ENCODE measurements around the gene GTF3C4.
A peak's percentile ranks its signal among the peaks of the same experiment; 100 is the strongest.

Gene GTF3C4

DNA sequence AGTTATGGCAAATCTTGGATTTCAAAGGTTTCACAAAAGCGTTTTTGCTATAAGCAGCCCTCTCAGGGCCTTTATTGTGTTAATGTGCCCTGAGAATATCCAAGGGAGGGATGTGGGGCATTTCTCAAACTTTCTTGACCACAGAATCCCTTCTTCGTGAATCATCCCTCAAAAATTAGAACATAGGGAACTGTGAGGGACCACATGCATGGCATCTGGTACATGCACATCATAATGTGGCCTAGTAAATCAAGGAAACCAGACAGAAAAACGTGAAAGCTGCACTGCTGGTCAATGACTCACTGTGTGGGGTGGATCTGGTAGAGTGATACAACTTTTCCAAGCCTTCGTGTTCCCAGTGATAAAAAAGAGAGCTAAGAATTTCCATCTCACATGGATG is 22.9 kb upstream of the GTF3C4 start:
- no peak for DNase-seq (ENCODE audit: low read depth in 1 of 2, low spot score in 1 of 2)

DNA sequence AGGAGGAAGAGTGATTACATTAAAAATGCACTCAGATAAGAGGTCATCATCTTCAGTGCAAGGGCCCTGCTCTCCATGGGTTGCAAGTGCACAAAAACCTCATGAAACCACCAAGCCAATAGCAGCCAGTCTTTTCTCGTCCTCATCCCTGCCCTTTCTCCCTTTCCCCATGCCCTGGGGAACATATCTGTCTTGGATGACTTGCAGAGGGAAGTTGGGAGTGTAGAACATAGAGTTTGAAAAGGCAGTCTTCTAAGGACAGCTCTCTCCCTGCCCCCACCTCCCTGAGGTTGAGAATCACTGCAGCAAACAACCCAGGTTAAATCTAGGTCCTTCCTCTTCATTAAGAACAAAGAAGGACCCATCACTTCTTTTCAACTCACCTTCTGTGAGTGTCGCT is 22.5 kb upstream of the GTF3C4 start:
- no peak for DNase-seq (ENCODE audit: low read depth in 1 of 2, low spot score in 1 of 2)

DNA sequence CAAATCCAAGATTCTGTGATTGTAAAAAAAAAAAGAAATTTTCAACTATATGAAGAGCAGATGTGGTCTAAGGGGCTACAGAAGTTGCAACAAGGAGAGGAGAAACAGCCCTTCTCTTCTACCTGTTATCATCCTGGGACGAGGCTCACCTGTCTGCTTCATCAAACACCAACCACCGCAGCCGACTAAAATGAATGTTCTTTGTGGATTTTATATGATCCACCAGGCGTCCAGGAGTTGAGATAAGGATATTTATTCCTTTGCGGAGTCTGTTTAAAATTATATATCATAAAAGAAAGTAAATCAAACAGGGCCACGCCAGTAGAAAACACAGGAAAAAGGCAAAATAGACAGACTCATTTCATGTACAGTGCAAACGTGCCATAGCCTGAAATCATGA is 22.0 kb upstream of the GTF3C4 start:
- DNase-seq (ENCODE audit: low read depth in 1 of 2, low spot score in 1 of 2), result no peak

DNA sequence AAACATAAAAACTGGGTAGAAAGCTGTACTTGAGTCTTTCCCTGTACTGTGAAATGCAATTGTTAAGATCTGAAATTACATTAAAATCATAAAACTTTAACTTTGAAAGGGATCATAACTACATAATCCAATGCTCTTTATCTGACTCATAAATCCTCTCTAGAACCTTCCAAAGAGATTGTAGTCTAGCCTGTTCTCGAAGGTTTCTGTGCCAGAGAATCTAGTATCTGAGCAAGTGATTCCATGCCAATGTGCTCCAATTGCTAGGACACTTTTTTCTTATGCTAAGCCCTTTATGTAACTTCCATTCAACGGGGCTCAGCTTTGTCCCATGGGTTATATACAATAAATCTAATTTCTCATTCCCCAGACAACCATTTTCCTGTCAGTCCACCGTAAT is 21.6 kb upstream of the GTF3C4 start:
- DNase-seq (ENCODE audit: low read depth in 1 of 2, low spot score in 1 of 2), result no peak

DNA sequence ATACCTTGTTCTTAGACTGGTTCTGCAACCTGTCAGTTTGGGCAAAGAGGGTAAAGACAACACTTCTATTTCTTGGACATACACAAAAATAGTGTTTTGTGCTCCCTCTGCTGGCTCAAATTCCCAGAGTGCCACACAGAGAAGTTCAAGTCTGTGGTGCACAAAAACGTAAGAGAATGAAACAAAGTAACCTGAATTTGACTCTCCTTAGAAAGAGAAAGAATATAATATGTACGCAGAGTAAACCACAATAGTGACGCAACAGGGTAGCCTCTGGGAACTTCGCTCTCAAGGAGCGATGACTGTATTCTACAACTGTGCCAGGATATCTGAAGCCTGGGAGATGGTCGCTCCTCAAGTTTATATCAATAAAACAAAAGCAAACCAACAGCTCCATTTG is 19.0 kb upstream of the GTF3C4 start:
- DNase-seq (ENCODE audit: low read depth in 1 of 2, low spot score in 1 of 2), result no peak

DNA sequence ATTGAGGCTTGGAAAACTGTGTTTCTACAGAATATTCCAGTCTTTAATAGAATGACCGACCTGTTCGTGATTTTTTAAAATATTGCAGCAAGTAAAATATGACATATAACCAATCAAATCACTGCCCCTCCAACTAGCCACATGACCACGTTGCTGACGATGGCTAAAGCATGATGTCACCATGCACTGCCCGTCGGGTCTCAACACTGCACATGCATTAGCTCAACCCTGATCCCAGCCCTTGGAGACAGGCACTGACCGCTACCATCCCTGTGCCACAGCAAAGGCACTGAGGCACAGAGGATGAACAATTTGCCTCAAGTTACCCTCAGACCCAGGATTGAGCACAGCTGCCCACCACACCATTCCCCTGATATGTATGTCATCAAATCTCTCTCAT is 14.0 kb upstream of the GTF3C4 start:
- no peak for DNase-seq (ENCODE audit: low read depth in 1 of 2, low spot score in 1 of 2)

DNA sequence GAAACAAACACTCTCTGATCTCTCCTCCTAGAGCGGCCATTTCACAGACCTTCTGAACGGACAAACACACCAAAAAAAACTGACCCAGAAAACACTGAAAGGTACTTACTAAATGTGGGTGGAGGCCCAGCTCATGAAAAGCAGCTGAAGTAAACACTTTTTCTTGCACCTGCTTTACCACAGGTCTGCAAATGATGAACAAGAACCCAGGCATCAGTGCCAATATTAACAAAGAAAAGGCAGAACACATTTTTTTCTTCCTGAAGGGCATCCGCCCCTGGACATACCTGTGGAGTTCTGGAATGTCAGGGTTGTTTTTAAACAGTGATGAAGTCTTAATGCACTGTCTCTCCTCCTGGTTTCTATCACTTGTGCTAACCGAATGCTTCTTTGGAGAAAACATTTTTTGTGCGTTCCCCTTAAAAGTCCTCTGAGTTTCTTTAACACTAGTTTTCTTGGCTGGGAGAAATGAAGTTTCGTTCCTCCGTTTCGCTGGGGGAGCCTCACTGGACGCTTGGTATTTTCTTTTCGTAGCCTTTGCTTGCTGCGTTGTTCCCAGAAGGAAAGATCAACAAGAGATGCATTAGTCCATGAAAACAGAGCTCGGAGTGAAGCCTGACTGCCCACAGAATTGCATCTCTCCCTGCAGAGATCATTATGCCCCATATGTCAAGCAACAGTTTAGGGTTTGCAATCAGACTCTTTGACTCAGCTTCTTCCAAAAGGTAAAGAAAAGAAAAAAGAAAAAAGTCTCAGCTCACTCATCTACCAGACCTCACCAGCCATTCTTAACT is 7.9 kb upstream of the GTF3C4 start:
- DNase-seq (ENCODE audit: low read depth in 1 of 2, low spot score in 1 of 2), result no peak

DNA sequence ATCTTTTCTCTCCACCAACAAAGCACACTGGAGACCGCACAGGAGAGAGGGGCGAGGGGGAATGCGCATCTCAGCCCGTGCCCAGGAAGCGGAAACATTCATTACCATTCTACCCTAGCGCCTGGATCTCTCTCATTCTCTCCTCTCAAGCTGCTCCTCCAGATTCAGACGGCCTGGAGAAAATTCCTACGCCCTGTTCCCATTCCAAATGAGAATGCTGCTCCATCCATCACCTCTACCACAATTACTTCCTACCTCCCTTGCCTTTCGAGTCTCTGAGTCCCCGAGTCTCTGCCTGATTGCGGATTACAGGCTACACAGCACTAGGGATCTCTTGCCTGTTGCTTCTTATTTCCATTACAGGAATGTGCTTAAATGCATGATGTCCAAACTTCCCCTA is 7.1 kb upstream of the GTF3C4 start:
- DNase-seq (ENCODE audit: low read depth in 1 of 2, low spot score in 1 of 2), result no peak

DNA sequence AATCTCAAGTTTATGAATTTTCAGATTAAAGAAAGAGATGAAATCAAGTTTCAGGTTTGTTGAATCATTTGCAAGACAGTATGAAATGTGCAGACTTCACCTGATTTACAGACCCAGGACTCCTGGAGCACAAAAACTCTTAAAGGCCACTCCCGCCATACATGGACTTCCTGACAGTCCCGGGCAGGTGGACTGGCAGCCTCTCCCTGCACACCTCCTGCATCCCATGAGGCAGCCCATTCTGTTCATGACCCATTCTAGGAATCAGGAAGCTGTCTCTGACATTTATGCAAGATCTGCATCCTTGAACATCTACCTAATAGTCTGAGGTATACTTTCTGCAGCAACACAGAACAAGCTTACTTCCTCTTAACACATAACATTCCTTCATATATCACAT is 6.4 kb upstream of the GTF3C4 start:
- DNase-seq (ENCODE audit: low read depth in 1 of 2, low spot score in 1 of 2), result no peak

DNA sequence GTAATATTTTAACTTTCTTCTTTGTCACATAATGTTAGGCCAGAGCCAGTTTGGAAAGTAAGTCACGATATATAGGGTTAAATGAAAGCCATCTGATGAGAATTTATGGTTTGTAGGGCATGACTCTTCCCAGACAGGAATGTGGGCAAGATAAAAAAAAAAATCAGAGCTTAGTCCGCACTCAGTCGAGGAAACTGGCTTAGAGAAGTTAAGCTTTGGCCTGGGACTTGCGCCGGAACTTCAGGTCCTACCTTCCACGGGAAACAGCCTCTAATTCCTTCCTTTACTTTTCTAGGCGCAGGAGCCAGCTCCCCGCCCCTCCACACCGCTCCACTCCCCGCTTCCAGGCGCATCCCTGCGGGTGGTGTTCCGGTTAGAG is 956 bp upstream of the GTF3C4 start:
- DNase-seq (ENCODE audit: low read depth in 1 of 2, low spot score in 1 of 2), result no peak

DNA sequence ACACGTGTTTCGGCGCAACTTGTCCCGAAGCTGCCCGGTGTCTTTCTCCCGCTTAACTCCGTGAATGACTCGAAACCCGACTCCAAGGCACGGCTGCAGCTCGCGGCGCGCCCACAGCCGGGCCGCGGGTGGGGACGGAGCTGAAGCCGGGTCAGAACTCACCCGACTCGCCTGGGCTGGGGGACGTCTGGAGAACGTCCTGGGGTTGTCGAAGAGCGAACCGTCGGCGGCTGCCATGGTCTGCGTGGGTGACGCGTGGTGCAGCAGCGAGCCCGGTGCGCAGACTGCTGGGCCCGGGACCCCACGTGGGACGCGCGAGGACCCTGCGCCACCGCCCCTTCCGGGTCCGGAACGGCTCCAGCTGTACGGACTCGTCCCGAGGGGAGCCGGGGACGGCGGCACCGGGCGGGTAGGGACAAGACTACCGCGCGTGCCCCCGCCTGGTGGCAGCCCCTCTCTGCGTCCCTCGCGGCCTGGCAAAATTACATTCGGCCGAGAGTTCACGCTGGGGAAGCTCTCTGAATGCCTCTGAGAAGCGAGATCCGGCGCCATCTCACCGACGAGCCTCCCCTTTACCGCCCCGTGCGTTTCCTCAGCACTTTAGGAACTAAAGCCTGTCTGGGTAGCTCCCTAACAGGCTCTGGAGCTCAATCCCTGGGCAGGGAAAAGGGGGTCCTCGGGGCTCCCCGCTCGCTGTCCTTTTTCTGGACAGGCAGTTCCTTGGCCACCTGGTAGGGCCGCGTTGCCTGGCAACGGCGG is 387 bp upstream of the GTF3C4 start, which contains the start of gene DDX31:
TSS of gene DDX31 (minus strand) at position 286 of the 759 bp plus-strand sequence. CDS start at position 237, 49 bp downstream.
- peak; percentile 79 to 81 for DNase-seq (ENCODE audit: low read depth in 1 of 2, low spot score in 1 of 2)

DNA sequence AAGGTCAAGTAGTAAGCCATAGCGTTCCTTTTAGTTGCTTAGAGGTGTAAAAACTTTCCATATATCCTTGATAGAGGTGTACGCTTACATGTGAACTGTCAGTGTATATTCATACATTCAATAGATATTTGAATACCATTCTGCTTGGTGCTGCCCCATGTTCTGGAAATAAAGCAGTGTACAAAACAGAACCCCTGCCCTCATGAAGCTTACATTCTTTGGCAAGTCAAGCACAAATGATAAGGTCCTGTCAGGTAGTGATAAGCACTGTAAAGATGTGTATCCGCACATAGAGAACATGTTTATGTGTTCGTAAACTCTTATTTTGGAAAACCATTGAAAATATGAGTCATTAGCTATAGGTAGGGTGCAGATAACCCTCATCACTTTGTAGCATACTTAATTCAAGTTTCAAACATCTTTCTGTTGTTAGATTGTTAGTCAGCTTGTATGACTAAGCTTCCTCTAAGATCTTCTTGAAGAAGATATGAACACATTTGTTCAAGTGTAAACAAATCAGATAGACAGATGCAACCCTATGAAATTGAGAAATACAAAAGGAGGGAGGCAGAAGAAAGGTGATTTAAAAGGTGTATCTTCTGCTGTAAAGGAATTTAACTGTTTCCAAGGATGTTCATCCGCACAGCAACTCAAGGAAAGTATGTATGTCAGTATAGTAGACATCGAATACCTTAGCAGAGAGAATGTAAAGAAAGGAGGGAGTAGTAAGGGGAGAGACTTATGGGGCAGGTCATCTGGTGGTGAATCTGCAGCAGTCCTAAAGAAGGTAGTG is 1.6 kb downstream of the GTF3C4 start:
- DNase-seq (ENCODE audit: low read depth in 1 of 2, low spot score in 1 of 2), result no peak

DNA sequence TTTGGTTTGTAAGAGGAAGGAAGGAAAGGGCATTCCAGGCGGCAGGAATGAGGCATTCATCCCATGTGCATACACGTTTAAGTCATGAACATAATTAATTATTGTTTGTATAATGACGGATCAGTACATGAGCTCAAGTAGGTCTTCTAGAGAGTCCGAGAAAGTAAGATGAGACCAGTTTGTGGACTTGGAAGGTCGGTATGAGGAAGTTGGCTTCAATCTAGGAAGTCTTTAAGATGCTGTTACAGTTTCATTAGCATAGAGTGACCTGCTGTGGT is 2.1 kb downstream of the GTF3C4 start:
- no peak for DNase-seq (ENCODE audit: low read depth in 1 of 2, low spot score in 1 of 2)

DNA sequence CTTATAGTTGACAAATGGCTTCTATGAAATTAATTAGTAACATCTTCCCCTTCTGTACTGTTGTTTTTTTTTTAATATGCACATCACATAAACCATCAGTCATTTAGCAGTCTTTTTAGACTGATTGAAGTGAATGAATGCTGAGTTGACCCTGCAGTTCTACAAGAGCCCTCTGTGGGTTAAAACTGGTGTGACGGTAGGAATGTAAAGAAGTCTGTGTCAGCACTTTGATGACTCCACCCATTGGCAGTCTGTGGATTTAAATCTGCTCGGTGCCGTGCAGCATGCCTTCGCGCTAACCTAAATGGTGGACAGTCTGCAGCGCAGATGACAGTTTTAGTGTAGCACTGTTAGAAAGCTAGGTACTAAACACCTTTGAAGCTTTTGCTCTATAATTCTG is 3.1 kb downstream of the GTF3C4 start:
- no peak for DNase-seq (ENCODE audit: low read depth in 1 of 2, low spot score in 1 of 2)

DNA sequence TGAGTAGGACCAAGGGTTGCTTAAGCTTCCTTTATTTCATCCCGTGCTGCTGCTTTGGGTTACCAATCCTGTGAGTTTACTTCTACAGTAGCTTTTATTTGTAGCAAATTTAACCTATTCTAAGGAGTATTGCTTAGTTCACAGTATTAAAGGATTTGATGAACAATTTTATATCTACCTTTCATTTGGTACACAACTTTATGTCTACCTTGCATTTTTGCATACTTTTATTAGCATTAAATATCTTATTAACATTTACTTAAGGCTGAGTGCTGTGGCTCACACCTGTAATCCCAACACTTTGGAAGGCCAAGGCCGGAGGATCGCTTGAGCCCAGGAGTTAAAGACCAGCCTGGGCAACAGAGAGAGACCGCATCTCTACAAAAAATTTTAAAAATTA is 4.2 kb downstream of the GTF3C4 start:
- DNase-seq (ENCODE audit: low read depth in 1 of 2, low spot score in 1 of 2), result no peak

DNA sequence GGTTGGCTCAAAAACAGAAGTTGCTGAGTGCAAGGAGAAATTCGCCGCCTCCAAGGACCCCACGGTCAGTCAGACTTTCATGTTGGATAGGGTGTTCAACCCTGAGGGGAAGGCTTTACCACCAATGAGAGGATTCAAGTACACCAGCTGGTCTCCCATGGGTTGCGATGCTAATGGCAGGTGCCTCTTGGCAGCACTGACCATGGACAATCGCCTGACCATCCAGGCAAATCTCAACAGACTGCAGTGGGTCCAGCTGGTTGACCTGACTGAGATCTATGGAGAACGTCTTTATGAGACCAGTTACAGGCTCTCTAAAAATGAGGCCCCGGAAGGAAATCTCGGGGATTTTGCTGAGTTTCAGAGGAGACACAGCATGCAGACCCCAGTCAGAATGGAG is 7.7 kb downstream of the GTF3C4 start:
- no peak for DNase-seq (ENCODE audit: low read depth in 1 of 2, low spot score in 1 of 2)

DNA sequence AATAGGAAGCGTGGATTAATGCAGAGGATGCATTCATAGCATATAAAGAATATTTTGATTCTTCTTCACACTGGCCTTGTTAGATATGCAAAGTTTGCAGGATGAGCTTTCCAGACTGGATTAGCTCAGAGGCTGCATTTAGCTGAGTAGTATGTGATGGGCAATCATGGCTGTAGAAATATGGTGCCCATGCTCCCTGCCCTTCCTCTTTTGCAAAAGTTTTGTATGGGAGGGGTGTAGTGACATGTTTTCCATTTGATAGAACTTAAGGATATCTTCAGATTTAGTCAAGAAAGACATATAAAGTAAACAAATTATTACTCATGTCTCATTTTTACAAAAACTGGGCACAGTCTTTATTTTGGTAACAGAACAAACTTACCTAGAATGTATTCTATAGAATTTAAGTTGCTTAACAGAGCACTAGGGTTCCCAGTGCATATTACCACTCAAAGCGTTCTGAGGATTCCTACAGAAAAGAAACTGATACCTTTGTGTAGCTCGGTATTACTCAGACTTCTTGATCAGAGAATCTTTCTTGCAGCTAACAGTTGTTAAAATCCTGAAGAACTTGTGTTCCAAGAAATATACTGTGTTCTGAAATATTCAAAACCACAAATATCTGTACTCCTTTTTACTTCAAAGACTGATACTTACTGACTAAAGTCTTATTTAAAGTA is 9.8 kb downstream of the GTF3C4 start:
- DNase-seq (ENCODE audit: low read depth in 1 of 2, low spot score in 1 of 2), result no peak

DNA sequence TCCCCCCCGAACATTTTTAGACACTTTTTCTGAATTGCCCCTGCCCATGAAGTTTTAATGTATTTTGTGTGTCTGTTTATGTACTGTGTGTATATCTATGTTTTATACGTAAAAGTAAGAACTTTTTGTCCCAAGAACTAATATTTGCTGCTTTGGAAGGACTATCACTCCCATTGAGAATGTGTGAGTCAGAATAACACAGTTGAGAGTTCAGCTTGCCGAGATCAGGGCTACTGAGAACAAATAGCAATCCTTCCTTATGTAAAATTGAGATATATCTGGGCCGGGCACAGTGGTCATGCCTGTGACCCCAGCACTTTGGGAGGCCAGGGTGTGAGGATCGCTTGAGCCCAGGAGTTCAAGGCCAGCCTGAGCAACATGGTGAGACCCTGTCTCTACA is 11.3 kb downstream of the GTF3C4 start:
- no peak for DNase-seq (ENCODE audit: low read depth in 1 of 2, low spot score in 1 of 2)

DNA sequence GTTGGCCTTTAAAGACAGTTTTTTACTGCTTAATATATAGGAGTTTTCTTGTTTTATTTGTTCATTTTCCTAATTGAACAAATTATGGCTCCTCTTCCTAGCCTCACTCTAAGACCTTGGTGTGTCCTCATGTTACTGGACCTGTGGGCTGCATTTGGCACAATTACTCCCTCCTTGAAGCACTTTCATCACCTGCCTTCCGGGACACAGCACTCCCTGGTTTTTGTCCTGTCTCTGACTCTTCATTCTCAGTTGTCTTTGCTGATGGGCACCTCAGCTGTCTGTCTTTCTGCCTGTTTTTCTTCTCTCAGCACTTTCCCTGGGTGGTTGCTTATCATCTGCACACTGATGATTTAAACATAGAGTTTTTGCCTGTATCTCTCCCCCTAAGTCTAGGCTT is 13.6 kb downstream of the GTF3C4 start:
- DNase-seq (ENCODE audit: low read depth in 1 of 2, low spot score in 1 of 2), result no peak

DNA sequence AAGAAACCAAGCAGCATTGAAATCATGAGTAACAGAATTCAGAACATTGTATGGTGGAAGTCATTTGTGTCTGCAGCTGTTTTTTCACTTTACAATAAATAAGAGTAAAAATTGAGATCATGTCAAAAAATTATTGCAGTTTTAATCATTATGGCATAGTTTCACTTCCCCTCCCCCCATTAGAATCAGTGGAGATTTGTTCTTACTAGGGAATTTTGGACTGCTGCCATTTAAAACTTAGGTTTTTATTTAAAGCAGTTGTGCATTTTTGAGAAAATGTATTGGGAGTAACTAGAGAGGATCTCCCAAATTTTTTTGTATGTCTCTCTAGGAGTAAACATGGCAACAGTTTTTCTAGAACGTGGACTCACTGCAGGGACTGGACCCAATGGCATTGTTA is 20.4 kb downstream of the GTF3C4 start:
- DNase-seq (ENCODE audit: low read depth in 1 of 2, low spot score in 1 of 2), result no peak

DNA sequence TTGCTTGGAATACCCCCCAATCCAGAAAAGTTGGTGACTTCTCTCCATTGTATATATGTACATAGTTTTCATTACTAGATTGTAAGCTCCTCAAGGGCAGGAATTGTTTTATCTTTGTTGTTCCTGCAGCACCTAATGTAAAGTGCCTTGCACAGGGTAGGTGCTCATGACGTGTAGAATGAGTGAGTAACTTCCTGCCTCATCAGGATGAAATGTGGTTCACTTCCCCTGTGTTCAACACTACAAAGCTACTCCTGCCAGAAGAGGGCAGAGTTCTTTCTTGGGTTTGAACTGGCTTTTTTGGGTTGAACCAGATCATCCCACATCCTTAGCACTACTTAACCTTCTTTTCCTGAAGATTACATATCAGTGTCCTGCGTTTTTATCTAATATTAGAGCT is 23.9 kb downstream of the GTF3C4 start:
- DNase-seq (ENCODE audit: low read depth in 1 of 2, low spot score in 1 of 2), result no peak

DNA sequence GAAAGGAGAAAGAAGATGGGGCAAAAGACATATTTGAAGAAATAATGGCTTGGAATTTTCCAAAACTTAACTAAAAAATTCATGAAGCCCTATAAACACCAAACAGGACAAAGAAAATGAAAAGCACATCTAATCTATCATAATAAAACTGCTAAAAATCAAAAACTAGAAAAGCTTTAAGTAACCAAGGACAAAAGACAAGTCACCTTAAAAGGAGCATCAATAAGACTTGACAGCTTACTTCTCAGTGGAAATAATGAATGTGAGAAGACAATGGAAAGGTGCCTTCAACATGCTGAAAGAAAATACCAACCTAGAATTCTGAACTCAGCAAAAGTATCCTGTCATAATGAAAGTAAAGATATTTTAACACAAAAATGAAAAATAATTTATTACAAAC is 27.0 kb downstream of the GTF3C4 start:
- DNase-seq (ENCODE audit: low read depth in 1 of 2, low spot score in 1 of 2), result no peak

All from stimulated activated CD4-positive, alpha-beta T cell treated with anti-CD3 and anti-CD28 coated beads, Interleukin-15, amount 100 ng/mL, for 1 hour (primary cell).